NCI-H345 (cell line): Measurements from ENCODE around the gene SLC5A11.
"Not testable (repeated sequence)": the region's sequence is repeated elsewhere in the genome, so short reads cannot be mapped to it uniquely, and the experiment has no call there.

Source experiments
- DNase-seq: peaks from one replicate; lab custom pipeline; 2025; lab: John Stamatoyannopoulos, UW

Gene SLC5A11

DNA sequence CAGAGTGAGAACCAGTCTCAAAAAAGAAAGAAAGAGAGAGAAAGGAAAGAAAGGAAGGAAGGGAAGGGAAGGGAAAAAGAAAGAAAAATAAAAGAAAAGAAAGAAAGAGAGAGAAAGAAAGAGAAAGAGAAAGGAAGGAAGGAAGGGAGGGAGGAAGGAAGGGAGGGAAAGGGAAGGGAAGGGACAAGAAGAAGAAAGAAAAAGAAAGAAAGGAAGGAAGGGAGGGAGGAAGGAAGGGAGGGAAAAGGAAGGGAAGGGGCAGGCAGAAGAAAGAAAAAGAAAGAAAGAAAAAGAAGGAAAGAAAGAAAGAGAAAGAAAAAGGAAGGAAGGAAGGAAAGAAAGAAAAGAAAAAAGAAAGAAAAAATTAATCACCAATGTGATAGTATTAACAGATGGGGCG, 15.7 kb downstream of the SLC5A11 start:
- no peak for DNase-seq

DNA sequence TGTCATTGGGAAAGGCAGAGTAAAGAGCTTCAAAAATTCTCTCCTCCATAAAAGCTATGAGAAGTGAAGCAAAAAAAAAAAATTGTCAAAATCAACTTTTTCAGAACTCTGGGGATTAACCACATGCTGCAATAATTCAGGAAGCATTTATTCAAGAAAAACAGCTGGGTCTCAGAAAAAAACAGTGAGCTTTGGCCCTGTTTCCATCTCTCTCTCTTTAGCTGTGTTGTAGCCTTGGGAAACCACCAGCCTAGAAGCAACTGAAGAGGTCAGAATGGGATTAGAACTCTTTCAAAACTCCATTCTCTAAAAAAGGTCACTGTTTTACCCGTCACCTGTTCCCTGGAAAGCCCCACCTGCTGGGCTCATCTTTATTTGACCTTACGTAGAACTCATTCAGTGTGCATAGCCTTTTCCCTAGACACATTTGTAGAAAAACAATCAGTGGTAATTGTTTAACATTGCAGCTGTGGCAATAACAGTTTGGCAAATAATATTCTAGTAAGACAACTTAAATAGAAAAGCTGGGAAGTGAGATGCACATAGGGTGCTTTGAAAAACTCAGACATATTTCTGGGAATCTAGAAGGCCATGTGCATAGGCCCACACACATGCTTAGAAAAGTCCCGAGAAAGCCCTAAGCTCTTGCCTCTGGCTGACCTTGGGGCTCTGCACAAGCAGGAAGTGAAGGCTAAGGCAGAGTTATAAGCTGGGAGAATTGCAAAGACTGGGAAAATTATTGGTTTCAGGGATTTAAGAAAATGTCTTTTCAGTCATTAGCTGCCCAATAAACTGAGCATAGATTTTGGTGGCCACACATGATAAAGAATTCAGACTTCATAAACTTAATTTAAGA, 18.0 kb downstream of the SLC5A11 start:
- no peak for DNase-seq

DNA sequence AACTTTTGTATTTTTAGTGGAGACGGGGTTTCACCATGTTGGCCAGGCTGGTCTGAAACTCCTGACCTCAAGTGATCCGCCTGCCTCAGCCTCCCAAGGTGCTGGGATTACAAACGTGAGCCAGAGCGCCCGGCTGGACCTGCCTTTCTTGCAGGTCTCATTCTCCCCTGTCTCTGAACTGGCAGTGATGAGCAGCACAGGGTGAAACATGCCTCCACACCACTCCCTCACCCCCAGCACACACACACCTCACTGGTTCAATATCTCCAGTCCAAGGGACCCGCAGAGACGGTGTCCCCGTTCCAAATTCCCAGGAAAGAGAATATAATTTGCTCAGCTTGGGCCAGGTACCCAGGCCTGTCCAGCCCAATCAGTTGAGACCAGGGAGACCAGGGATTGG, 23.3 kb downstream of the SLC5A11 start:
- DNase-seq, result no peak

DNA sequence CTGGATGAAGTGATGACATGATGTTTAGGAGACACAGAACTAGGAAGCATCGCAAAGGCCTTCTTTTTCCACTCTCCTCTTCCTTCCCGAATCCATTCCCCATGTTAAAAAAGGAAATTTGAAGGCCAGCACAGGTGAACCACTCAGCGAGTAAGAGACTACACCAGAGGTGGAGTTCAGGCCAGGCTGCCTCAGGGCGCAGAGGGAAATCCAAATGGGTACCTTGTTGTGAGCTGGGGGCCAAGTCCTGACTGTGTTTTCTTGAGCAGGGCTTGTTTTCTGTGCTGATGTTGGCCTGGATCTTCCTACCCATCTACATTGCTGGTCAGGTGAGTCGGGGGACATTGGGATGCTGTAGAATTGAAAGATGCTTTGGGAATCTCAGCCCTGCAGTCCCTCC, 26.1 kb downstream of the SLC5A11 start:
- no peak for DNase-seq

DNA sequence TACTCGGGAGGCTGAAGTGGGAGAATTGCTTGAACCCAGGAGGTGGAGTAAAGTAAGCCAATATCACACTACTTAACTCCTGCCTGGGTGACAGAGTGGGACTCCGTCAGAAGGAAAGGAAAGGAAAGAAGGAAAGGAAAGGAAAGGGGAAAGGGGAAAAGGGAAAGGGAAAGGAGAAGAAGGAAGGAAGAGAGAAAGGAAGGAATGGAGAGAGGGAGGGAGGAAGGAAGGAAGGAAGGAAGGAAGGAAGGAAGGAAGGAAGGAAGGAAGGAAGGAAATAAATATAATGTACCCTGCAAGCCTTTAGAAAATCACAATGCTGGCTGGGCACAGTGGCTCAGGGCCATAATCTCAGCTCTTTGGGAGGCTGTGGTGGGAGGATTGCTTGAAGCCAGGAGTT, 27.3 kb downstream of the SLC5A11 start:
- no peak for DNase-seq

DNA sequence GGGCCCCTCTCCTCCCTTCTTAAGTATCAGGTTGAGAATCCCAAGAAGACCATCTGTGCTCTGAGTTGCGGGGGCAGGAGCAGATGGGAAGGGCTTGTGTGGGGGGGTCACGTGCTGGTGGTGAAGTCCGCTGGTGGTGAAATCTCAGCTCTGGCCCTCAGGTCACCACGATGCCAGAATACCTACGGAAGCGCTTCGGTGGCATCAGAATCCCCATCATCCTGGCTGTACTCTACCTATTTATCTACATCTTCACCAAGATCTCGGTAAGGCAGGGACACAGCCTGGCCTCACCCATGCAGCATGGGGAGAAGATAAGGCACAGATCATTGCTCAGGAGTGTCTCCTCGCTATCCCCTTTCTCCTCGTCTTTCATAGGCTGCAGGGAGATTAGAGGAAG, 29.7 kb downstream of the SLC5A11 start:
- no peak for DNase-seq

DNA sequence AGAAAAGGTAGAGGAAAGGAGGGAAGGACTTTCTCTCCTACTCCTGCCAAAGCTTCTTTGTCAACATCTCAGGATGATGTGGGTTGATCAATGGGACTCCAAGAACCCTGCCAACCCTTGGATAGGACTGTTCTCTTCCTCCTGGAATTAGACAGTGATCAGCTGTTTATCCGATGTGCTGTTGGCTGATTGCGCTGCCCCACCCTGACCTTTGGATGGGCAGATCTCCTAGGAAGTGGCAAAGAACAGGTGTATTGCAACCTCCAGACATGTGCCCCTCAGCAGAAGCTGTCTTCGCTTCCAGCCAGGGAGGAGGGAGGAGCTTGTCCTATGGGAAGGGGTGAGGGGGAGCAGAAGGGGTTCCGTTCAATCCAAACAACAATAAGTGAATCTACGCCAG, 30.5 kb downstream of the SLC5A11 start:
- DNase-seq, result no peak

DNA sequence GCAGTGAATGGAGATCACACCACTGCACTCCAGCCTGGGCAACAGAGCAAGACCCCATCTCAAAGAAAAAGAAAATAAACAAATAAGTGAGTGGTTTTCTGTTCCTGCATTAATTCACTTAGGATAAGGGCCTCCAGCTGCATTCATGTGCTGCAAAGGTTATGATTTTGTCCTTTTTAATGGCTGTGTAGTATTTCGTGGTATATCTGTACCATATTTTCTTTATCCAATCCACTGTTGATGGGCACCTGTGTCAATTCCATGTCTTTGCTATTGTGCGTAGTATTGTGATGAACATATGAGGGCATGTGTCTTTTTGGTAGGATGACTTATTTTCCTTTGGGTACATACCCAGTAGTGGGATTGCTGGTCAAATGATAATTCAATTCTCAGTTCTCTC, 33.9 kb downstream of the SLC5A11 start:
- no peak for DNase-seq

DNA sequence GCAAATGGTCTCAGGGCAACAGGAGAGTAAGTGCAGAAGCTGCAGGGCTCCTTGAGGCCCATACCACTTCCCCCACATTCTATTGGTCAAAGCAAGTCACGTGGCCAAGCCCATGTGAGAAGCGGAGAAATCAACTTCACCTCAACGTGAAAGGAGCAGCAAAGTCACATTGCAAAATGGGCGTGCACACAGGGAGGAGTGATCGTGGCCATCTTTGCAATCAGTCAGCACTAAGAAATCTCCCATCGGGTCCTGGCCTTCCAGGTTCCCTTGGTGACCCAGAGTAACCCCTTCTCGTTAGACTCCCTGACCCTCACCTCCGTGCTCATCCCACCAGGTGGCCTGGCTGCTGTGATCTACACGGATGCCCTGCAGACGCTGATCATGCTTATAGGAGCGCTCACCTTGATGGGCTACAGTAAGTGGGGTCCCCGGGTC, 38.0 kb downstream of the SLC5A11 start:
- no peak for DNase-seq

DNA sequence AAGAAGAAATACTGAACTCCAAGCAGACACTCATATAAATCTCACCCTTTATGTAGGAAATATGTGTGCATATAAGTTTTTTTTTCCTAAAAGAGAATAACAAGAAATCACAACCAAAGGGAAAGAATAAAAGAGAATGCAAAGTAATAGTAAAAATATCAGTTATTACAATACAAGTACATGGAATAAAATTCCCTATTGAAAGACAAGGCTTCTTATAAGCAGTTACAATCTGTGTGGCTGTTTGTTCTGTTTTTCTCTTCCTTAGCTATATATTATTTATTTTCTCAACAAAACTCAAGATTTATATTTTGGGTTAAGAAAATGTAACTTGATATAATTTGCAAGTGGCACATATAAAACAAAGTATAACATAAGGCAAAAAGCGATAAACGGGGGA, 41.7 kb downstream of the SLC5A11 start:
- DNase-seq, result no peak

DNA sequence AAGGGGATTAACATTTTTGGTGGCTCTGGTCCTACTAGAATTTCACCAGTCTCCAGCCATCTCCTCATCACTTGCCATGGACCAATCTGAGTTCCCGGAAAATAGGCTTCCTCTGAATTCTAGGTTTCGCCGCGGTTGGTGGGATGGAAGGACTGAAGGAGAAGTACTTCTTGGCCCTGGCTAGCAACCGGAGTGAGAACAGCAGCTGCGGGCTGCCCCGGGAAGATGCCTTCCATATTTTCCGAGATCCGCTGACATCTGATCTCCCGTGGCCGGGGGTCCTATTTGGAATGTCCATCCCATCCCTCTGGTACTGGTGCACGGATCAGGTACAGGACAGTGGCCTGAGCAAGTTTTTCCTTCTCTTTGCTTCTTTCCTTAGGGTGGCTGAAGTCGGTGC, 45.0 kb downstream of the SLC5A11 start:
- DNase-seq, result no peak

DNA sequence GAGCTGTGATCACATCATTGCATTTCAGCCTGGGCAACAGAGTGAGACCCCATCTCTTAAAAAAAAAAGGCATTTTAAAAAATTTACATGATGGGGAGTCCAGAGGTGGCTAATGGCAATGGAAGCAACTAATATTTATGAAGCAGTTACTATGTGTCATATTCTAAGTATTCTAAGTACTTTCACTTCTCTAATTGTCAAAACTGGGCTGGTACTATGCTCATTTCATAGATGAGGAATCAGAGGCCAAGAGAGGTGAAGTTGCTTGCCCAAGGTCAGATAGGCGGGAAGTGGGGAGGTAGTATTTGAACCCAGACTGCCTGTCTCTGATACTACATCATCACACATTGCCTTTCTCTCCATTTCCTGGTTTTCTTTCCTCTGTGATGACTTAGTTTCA, 50.7 kb downstream of the SLC5A11 start:
- no peak for DNase-seq

DNA sequence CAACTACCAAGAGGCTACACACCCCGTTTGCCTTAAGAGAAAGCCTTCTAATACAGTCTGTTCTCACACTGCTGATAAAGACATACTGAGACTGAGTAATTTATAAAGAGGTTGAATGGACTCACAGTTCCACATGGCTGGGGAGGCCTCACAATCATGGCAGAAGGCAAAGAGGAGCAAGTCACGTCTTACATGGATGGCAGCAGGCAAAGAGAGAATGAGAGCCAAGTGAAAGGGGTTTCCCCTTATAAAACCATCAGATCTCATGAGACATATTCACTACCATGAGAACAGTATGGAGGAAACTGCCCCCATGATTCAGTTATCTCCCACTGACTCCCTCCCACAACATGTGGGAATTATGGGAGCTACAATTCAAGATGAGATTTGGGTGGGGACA, 51.8 kb downstream of the SLC5A11 start:
- not testable (repeated sequence) for DNase-seq

DNA sequence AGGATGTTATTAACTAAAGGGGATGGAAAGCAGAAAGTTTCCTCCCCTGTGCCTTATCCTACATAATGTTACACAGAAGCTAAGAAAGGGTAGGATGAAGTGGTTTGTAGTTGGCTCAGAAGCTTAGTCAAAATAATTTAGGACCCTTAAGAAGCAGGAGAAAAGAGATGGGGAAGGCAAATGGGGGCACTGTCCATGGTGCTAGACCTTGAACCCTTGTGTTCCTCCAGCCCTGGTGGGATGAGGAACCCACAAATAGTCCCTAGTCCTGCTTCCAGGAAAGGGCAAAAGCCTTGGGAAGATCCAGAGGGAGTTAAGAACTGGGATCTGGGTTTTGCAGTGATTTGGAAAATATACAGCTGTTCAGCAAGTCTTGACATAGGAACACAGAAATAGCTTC, 54.5 kb downstream of the SLC5A11 start:
- DNase-seq, result no peak

DNA sequence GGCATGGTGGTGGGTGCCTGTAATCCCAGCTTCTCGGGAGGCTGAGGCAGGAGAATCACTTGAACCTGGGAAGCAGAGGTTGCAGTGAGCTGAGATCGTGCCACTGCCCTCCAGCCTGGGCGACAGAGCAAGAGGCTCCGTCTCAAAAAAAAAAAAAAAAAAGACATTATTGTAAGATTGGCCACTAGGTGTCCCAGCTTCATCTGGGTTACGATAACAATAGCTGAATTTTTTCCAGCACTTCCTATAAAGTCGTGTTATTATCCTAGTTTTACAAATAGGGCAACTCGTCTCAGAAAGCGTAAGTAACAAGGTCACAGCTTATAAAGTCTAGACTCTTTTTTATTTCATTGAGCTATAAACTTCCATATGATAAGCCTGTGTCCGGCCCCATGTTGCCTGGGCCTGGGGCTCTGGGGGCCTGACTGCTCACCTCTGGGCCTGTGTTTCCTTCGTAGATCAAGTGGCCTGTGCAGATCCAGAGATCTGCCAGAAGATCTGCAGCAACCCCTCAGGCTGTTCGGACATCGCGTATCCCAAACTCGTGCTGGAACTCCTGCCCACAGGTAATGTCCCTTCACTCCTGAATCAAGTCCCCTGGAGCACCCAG, 60.5 kb downstream of the SLC5A11 start:
- DNase-seq, result no peak

DNA sequence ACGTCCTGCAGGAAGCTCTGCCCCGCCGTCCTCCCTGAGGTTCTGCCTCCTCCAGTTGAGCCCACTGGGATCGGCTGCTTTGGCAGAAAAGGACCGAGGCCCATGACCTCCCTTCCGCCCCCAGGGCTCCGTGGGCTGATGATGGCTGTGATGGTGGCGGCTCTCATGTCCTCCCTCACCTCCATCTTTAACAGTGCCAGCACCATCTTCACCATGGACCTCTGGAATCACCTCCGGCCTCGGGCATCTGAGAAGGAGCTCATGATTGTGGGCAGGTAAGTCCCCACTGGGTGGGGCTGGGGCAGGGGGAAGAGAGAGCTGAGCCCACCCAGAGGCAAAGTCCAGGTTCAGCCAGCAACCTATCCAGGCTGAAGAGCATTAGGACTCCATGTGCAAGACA, 61.1 kb downstream of the SLC5A11 start:
- DNase-seq, result no peak

DNA sequence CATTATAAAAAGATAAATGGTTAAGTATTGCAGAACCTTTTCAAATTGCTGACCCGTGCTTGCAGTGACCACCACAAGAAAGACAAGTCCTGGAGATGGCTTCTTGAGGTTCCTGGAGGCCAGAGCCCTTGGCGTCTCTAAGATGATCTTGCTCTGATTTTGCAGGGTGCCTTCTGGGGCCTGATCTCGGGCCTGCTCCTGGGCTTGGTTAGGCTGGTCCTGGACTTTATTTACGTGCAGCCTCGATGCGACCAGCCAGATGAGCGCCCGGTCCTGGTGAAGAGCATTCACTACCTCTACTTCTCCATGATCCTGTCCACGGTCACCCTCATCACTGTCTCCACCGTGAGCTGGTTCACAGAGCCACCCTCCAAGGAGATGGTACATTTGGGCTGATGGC, 63.0 kb downstream of the SLC5A11 start:
- DNase-seq, result no peak

DNA sequence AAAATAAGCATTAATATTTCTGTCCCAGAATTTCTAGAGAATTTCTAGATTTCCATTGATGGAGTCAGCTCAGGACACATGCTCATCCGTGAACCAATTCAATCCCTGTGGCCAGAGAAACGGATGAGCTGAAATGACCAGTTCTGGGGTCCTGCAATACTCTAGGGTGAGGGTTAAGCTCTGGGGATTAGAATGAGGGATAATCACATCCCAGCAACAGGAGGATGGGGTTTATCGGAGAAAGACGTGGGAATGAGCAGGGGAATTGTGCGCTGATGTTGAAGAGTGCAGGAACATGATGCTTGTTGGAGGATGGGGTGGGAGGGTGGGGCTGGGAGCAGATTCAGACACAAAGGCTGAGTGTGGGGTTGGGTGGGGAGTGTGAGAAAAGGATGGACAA, 64.1 kb downstream of the SLC5A11 start:
- DNase-seq, result no peak

DNA sequence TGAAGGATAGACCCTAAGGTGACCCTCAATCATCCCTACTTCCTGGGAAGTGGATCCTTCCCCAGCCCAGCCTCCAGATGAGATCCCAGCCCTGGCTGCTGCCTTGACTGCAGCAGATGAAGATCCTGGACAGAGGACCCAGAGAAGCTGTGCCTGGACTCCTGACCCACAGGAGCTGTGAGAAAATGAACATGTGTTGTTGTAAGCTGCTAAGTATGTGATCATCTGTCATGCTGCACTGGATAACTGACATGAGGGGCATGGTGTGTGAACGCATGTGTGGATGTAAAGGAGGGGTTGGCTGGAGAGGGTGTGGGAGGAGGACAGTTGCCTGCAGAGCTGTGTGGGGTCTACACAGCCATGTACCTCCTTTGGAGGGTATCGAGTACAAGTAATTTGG, 69.3 kb downstream of the SLC5A11 start:
- no peak for DNase-seq

DNA sequence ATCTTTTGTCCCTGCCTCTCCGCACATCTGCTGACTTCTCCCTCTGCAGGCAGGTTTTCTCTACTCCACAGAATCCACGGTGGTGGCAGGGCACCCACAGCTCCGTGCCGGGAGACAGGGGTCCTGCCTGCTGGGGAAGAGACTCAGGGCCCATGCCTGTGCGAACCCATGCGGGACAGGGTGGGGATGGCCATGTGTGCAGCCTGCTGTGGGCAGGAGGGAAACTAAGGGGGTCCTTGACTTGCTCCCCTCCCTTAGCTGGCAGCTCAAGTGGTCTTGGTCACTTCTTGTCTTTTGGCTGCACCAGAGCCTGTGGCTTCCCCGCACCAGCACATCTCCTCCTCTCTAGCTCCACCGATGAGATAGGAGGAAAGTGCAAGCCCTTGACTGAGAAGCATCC, 69.8 kb downstream of the SLC5A11 start:
- DNase-seq, result no peak

DNA sequence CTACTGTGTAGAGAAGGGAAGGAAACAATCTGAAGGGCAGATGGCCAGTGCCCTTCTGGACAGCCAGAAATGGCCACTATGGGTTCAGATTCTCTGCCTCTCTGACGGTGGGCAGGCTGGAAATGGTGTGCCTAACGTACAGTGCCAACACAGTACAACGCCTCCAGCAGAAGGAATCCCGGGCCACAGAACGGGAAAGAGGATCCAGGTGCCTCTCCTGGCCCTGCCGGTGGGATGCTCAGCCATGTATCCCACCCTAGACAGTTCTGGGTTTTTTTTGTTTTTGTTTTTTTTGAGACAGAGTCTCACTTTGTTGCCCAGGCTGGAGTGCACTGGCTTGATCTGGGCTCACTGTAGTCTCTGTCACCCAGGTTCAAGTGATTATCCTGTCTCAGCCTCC, 71.5 kb downstream of the SLC5A11 start:
- DNase-seq, result no peak

DNA sequence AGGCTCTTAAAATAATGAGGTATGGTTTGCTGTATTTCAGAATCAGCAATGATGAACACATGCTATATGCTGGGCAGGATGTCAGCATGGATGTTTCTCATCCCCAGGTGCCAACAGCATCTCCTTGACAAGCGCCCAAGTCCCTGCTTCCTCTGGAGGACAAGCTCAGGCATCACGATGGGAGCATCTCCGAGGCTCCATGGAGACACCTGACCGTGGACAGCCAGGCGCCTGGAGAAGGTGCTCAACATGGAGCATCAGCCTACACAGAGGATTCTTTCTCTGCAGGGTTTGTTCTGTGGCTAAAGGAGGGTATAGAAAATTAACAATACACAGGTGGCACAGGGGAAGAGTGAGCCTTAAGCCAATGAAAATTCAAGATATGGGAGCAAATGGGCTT, 72.1 kb downstream of the SLC5A11 start:
- no peak for DNase-seq

DNA sequence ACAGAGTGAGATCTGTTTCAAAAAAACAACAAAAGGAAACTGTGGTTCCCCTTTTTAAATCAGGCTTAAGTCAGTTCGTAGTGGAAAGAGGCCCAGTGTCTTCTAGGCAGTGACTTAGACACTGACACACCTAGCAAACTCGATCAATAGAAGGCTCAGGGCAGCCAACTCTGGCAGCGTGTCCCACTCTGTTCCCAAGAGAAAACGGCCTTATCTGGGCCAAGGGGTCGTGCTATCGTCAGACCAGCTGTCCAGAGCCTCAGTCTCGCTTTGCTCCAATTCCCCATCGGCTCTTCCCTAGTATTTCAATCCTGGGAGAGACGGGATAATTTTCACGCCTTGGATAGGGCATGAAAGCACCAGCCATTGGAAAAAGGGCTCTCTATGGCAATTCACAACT, 72.9 kb downstream of the SLC5A11 start:
- no peak for DNase-seq

DNA sequence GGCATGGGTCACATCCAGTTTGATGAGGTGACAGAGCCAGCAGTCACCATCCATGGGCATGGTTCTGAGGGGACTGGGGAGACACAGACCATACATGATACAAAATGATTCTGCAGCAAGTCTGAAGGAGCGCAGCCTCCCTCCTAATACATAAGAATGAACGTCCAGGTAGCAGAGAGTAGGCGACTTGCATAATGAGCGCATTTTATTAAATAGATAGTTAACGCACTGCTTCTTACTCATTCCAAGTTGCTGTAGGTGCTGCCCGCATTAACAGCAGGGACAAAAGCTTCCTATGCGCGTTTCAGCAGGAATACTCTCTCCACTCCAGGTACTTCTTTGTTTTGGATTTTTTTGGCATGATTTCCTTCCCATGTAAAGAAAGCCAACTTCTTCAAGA, 73.8 kb downstream of the SLC5A11 start:
- no peak for DNase-seq
